ENCODE measurements around the gene YPEL3.

DNA sequence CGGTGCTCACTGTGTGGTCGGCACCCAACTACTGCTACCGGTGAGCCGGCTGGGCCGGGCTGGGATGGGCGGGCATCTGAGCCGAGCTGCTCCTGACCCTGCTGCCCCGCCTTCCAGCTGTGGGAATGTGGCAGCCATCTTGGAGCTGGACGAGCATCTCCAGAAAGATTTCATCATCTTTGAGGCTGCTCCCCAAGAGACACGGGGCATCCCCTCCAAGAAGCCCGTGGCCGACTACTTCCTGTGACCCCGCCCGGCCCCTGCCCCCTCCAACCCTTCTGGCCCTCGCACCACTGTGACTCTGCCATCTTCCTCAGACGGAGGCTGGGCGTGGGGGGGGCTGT, 11.2 kb downstream of the YPEL3 start:
- TF ChIP-seq, protein P1, sequence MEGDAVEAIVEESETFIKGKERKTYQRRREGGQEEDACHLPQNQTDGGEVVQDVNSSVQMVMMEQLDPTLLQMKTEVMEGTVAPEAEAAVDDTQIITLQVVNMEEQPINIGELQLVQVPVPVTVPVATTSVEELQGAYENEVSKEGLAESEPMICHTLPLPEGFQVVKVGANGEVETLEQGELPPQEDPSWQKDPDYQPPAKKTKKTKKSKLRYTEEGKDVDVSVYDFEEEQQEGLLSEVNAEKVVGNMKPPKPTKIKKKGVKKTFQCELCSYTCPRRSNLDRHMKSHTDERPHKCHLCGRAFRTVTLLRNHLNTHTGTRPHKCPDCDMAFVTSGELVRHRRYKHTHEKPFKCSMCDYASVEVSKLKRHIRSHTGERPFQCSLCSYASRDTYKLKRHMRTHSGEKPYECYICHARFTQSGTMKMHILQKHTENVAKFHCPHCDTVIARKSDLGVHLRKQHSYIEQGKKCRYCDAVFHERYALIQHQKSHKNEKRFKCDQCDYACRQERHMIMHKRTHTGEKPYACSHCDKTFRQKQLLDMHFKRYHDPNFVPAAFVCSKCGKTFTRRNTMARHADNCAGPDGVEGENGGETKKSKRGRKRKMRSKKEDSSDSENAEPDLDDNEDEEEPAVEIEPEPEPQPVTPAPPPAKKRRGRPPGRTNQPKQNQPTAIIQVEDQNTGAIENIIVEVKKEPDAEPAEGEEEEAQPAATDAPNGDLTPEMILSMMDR (IDR thresholded peaks at IDR 0.05): no peak
- TF ChIP-seq POLR2A (IDR thresholded peaks at IDR 0.05): no peak

Measured in sigmoid colon (tissue), 3 donors.